ENCODE results near the gene SNAP29.

Gene SNAP29

DNA sequence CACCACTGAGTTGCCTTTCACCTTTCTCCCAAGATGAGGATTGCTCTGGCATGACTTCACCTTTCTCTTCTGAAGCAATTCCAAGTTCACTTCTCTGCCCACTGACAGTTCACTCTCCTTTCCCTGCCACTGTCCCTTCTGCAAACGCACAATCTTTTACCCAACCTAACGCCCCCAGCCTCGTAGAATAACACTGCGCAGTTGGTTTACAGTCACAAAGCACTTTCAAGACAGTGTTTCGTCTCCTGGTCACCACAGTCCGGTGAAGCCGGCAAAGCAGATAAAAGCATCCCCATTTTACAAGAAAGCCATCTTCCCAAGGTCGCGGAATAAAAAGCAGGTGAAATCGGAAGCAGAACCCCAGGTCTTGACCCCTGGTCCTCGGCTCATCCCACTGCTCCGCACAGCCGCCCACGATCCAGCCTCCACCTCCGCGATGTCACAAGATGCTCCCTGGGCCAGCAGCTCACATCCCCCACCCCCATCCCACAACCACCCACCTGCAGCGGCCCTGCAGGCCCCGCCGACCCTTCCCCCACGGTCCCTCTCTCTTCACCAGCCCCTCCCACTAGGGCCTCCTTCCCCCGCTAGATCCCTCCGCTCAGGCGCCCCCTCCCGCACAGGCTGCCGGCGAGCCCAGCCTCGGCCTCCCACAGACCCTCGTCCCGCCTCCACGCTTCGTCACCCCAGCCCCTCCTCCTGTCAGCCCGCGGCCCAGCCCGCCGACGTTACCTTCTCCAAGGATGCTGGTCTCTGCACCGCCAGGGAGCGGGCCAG, 781 bp upstream of the SNAP29 start:
- DNase-seq (ENCODE audit: low read depth, low spot score): peak; percentile 16
- H3K9ac ChIP-seq (ENCODE audit: insufficient read length): peak overlapping the region; percentile 80
- H3K27ac ChIP-seq: no peak overlapping the region
- peak overlapping the region; percentile 98 for H3K4me3 ChIP-seq
- no peaks in the 10 kb centered on the region for H3K9me3 ChIP-seq (ENCODE audit: low read depth, low read length)
- no peaks in the 10 kb centered on the region for H3K36me3 ChIP-seq (ENCODE audit: insufficient read depth, low read length)
- TF ChIP-seq POLR2AphosphoS5 (IDR thresholded peaks at IDR 0.05; ENCODE audit: borderline replicate concordance, low read depth, low read length) (no peak), EZH2 (IDR thresholded peaks at IDR 0.05) (no peak), FOXP2 (optimal IDR thresholded peaks at IDR 0.05; ENCODE audit: control extremely low read depth, extremely low read length, insufficient read depth) (no peak)

DNA sequence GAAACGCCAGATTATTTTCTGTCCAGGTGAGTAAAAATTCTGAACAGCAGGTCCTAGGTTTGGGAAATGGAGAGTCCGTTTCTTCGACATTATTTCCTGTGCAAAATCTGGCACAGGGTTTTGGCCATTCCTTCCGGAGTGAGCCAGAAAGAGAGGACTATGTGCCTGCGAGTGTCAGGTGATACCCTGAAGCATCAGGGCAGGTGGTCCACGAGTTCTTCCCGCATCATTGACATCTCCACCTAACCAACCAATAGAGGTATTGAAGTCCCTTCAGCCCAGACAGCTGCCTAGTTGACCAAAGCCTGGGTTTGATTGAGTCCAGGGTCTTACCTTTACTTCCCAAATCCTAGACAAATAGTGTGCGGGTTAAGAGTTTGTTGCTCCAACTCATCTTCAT, 808 bp downstream of the SNAP29 start:
- Histone ChIP-seq H3K9me3 (ENCODE audit: low read depth, low read length) (no peaks in the 10 kb centered on the region), H3K4me3 (peak overlapping the region; percentile 98), H3K9ac (ENCODE audit: insufficient read length) (peak overlapping the region; percentile 95), H3K36me3 (ENCODE audit: insufficient read depth, low read length) (no peaks in the 10 kb centered on the region; the same call in 1 of the 2 replicates), H3K27ac (no peak overlapping the region)
- TF ChIP-seq EZH2 (IDR thresholded peaks at IDR 0.05) (no peak), FOXP2 (optimal IDR thresholded peaks at IDR 0.05; ENCODE audit: control extremely low read depth, extremely low read length, insufficient read depth) (no peak), POLR2AphosphoS5 (IDR thresholded peaks at IDR 0.05; ENCODE audit: borderline replicate concordance, low read depth, low read length) (no peak)
- no peak for DNase-seq (ENCODE audit: low read depth, low spot score)

DNA sequence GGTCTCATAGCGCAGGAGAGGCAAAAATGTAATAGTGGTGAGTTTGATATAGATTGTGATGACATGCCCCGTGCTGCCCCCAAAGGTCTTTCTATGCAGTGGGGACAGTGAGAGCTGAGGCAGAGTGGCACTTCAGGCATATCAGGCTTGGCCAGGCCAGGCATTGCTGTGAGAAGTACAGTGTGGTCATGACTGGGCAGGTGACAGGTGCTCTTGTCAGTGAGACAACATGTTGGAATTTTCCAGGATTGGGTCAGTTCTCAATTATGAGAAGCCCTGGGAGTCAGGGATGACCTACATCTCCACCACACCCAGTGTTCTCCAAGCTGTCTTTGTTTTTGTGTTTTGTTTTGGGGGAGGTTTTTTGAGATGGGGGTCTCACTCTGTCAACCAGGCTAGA, 3.7 kb downstream of the SNAP29 start:
- DNase-seq (ENCODE audit: low read depth, low spot score): no peak
- Histone ChIP-seq H3K9ac (ENCODE audit: insufficient read length) (no peak overlapping the region), H3K9me3 (ENCODE audit: low read depth, low read length) (no peaks in the 10 kb centered on the region), H3K36me3 (ENCODE audit: insufficient read depth, low read length) (no peaks in the 10 kb centered on the region; the same call in 1 of the 2 replicates), H3K27ac (no peak overlapping the region), H3K4me3 (no peak overlapping the region)
- TF ChIP-seq EZH2 (IDR thresholded peaks at IDR 0.05) (no peak), POLR2AphosphoS5 (IDR thresholded peaks at IDR 0.05; ENCODE audit: borderline replicate concordance, low read depth, low read length) (no peak), FOXP2 (optimal IDR thresholded peaks at IDR 0.05; ENCODE audit: control extremely low read depth, extremely low read length, insufficient read depth) (no peak)

DNA sequence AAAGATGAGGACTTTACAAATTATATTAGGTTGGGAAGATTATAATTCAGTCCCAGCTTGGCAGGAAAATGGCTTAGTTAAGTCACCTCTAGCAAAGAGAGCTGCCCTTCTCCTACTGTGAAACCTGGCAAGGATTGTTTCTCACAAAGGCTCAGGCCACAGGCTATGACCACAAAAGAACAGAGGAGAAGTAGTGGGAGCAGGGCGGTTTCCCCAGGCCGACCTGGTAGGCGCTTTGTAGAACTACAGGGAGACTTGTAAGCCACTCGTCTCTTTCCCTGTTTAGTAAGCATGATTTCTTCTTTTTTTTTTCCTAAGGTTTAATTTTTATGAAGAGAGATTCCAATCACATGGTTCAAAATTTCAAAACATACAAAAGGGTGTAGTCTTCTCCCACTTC, 4.6 kb downstream of the SNAP29 start:
- H3K4me3 ChIP-seq: no peak overlapping the region
- TF ChIP-seq EZH2 (IDR thresholded peaks at IDR 0.05) (no peak), FOXP2 (optimal IDR thresholded peaks at IDR 0.05; ENCODE audit: control extremely low read depth, extremely low read length, insufficient read depth) (no peak), POLR2AphosphoS5 (IDR thresholded peaks at IDR 0.05; ENCODE audit: borderline replicate concordance, low read depth, low read length) (no peak)
- H3K36me3 ChIP-seq (ENCODE audit: insufficient read depth, low read length): no peaks in the 10 kb centered on the region; the same call in 1 of the 2 replicates
- H3K27ac ChIP-seq: no peak overlapping the region
- no peaks in the 10 kb centered on the region for H3K9me3 ChIP-seq (ENCODE audit: low read depth, low read length)
- H3K9ac ChIP-seq (ENCODE audit: insufficient read length): no peak overlapping the region
- no peak for DNase-seq (ENCODE audit: low read depth, low spot score)

DNA sequence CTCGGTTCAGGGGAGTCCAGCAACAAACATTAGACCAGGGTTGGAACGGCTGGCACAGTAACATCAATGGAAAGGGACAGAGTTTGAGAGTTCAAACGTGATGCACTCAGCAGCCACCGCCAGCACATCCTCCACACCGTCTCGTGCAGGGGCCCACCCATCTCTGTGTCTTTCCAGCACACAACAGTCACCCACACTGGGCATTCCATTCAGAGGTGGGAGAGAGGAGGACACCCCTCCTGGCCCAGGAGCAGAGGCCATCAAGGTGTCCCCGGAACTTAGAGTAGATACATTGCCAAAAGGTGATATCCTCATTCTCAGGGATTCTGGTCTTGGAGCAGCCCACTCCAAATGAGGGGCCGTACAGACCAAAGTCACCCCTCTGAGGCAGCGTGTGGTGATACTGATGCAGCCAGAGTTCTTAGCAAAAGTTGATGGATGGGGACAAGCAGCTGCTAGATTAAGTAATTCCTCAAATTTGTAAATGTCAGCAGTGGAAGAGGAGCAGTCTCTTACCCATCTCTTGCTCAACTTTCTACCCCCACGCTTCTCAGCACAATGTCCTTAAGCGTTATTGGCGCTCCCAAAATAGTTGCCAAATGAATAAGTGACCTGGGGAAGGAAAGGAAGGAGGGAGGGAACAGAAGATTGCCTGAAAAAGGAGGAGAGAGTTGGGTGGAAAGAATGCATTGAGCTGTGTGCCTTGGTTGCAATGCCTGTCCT, 5.5 kb downstream of the SNAP29 start:
- Histone ChIP-seq H3K9me3 (ENCODE audit: low read depth, low read length) (no peaks in the 10 kb centered on the region), H3K27ac (no peak overlapping the region), H3K9ac (ENCODE audit: insufficient read length) (no peak overlapping the region), H3K36me3 (ENCODE audit: insufficient read depth, low read length) (no peaks in the 10 kb centered on the region; the same call in 1 of the 2 replicates), H3K4me3 (no peak overlapping the region)
- no peak for DNase-seq (ENCODE audit: low read depth, low spot score)
- TF ChIP-seq EZH2 (IDR thresholded peaks at IDR 0.05) (no peak), POLR2AphosphoS5 (IDR thresholded peaks at IDR 0.05; ENCODE audit: borderline replicate concordance, low read depth, low read length) (no peak), FOXP2 (optimal IDR thresholded peaks at IDR 0.05; ENCODE audit: control extremely low read depth, extremely low read length, insufficient read depth) (no peak)

DNA sequence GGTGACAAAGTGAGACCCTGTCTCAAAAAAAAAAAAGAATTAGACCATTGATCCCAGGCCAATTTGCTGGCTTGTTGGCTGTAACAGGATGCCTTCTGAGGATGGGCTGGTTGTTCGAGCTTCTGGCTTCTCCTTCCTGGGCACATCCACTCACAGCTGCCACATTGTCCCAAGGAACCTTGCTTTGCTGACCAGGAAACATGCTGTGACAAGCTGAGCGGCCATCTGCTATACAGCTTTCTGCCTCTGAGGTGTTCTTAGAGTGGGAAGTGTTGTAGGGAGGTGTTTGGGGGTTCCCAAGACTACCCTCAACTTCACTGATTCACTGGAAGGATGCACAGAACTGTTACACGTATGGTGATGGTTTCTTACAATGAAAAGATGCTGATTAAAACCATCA, 6.5 kb downstream of the SNAP29 start:
- TF ChIP-seq FOXP2 (optimal IDR thresholded peaks at IDR 0.05; ENCODE audit: control extremely low read depth, extremely low read length, insufficient read depth) (no peak), EZH2 (IDR thresholded peaks at IDR 0.05) (no peak), POLR2AphosphoS5 (IDR thresholded peaks at IDR 0.05; ENCODE audit: borderline replicate concordance, low read depth, low read length) (no peak)
- H3K36me3 ChIP-seq (ENCODE audit: insufficient read depth, low read length): no peaks in the 10 kb centered on the region; the same call in 1 of the 2 replicates

DNA sequence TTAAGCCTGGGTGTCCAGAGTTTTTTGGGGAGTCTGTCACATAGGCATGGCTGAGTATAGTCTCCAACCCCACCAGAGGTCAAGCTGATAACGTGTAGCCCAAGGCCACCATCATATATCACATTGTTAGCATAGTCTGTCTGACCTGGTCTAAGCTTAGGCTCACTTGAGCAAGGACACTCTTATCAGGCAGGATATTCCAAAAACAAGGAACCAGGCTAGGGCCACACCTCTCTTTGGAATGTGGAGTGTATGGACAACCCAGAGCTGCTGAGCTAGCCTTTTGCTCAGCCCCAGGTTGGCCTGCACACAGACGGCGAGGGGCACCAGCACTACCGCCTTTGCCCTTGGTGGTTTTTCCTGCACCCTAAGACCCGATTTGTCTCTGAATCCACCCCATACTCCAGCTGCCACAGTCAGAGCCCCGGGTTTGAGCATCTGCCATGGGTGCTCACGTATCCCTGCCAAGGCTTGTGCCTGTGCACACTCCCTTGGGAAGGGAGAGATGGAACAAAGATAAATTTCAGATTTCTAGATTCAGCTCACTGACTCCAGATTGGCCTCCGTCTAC, 7.2 kb downstream of the SNAP29 start:
- Histone ChIP-seq H3K9me3 (ENCODE audit: low read depth, low read length) (no peaks in the 10 kb centered on the region), H3K4me3 (no peak overlapping the region), H3K27ac (no peak overlapping the region), H3K36me3 (ENCODE audit: insufficient read depth, low read length) (no peaks in the 10 kb centered on the region; the same call in 1 of the 2 replicates), H3K9ac (ENCODE audit: insufficient read length) (no peak overlapping the region)
- DNase-seq (ENCODE audit: low read depth, low spot score): no peak
- no peak for TF ChIP-seq EZH2 (IDR thresholded peaks at IDR 0.05)
- no peak for TF ChIP-seq POLR2AphosphoS5 (IDR thresholded peaks at IDR 0.05; ENCODE audit: borderline replicate concordance, low read depth, low read length)
- TF ChIP-seq FOXP2 (optimal IDR thresholded peaks at IDR 0.05; ENCODE audit: control extremely low read depth, extremely low read length, insufficient read depth): no peak

More for the DNA sequence above, 6.5 kb downstream of the SNAP29 start:
- H3K27ac ChIP-seq: no peak overlapping the region
- no peaks in the 10 kb centered on the region for H3K9me3 ChIP-seq (ENCODE audit: low read depth, low read length)
- no peak overlapping the region for H3K9ac ChIP-seq (ENCODE audit: insufficient read length)
- no peak overlapping the region for H3K4me3 ChIP-seq
- DNase-seq (ENCODE audit: low read depth, low spot score): no peak

DNA sequence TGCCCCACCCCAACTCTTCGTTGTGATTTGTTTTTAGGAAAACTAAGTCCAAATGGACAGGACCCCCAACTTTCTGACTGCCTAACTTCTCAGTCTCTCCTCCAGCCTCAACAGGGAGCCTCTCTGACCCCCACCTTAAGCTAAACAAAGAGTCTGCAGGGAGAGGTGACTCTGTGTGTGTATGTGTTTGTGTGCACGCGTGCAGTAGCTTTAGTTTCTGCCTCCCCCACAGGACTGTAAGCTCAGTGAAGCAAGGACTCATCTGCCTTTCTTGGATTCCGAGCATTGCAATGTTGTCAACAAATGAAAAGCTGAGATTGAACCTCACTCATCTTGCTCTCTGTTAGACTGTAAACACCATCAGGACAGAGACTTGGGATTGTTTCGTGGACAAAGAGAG, 7.9 kb downstream of the SNAP29 start:
- TF ChIP-seq FOXP2 (optimal IDR thresholded peaks at IDR 0.05; ENCODE audit: control extremely low read depth, extremely low read length, insufficient read depth) (no peak), POLR2AphosphoS5 (IDR thresholded peaks at IDR 0.05; ENCODE audit: borderline replicate concordance, low read depth, low read length) (no peak), EZH2 (IDR thresholded peaks at IDR 0.05) (no peak)
- no peak for DNase-seq (ENCODE audit: low read depth, low spot score)
- no peak overlapping the region for H3K27ac ChIP-seq
- no peaks in the 10 kb centered on the region; the same call in 1 of the 2 replicates for H3K36me3 ChIP-seq (ENCODE audit: insufficient read depth, low read length)
- no peaks in the 10 kb centered on the region for H3K9me3 ChIP-seq (ENCODE audit: low read depth, low read length)
- H3K4me3 ChIP-seq: no peak overlapping the region
- H3K9ac ChIP-seq (ENCODE audit: insufficient read length): no peak overlapping the region

Data from SK-N-MC (cell line).